Spinal cord (tissue), 10 donors: ENCODE results near the gene USP11. TPM values are rescaled to one million over a fixed set of nuclear protein-coding genes. Genes with fewer than 3 reads are reported as not detected.

Source experiments
- DNase-seq, 6 donors: peaks; one replicate each; pipeline versions ENCODE4 v3.0.0 to v3.0.0-alpha.2; 2013 to 2015; ENCODE audit warnings: low spot score in 6 of 6, low read depth in 4 of 6
- H3K27ac ChIP-seq: one replicate; pipeline ENCODE4 v1.5.1; 2013; ENCODE audit warnings: low read depth, low read length, control low read depth
- H3K27me3 ChIP-seq: one replicate; pipeline ENCODE4 v1.6.1; 2013; ENCODE audit warnings: low read length; ENCODE audit not compliant: control insufficient read depth, insufficient read depth
- H3K36me3 ChIP-seq: one replicate; pipeline ENCODE4 v1.6.1; 2013; ENCODE audit warnings: low read length; ENCODE audit not compliant: control insufficient read depth, insufficient read depth
- H3K4me1 ChIP-seq: one replicate; pipeline ENCODE4 v1.6.1; 2013; ENCODE audit warnings: low read length; ENCODE audit not compliant: control insufficient read depth, insufficient read depth
- H3K4me3 ChIP-seq: one replicate; pipeline ENCODE4 v1.5.1; 2013; ENCODE audit warnings: low read depth, low read length, control low read depth
- H3K9me3 ChIP-seq: one replicate; pipeline ENCODE4 v1.6.1; 2013; ENCODE audit warnings: low read length; ENCODE audit not compliant: control insufficient read depth, insufficient read depth
- WGBS: methylation state at CpG from one replicate; pipeline ENCODE4 v1.1.5; 2013; ENCODE audit warnings: missing lambda C conversion rate; ENCODE audit not compliant: insufficient coverage; 5-methylcytosine and 5-hydroxymethylcytosine counted together
- polyA plus RNA-seq, 2 donors: library from polyadenylated mRNA; unstranded; fragments of 120-200 nt; gene quantifications; one replicate each; pipeline ENCODE4 v1.2.1, GENCODE V29; 2013; ENCODE audit not compliant: insufficient read length in 2 of 2
- total RNA-seq, 2 donors: library from RNA; depleted of rRNA in 1 of 2; stranded (reverse); fragments of 120-200 nt in 1 of 2; fragments of >200 nt in 1 of 2; gene quantifications; one replicate each; pipeline versions ENCODE4 v1.2.3 to v1.2.4, GENCODE V29; 2013 to 2014
- donor health status: healthy.

The USP11 gene
- total and polyA plus RNA-seq, 4 donors = 75.4 to 251 (median 201) TPM

- Histone ChIP-seq H3K27ac (no peak overlapping the region), H3K9me3 (no peaks in the 10 kb centered on the region), H3K4me1 (peaks cover 17% of the 10 kb centered on the region), H3K4me3 (no peak overlapping the region), H3K27me3 (peaks cover 2% of the 10 kb centered on the region), H3K36me3 (peaks cover 85% of the 10 kb centered on the region)
- no peak for DNase-seq
- WGBS = 95% methylated on average over 8 of the region's 9 CpGs
Observed at GRCh38 chrX:47201345-47201944, 31.4 kb upstream of the USP11 start.

GRCh38 chrX:47202316-47202715 is 30.5 kb upstream of the USP11 start:
- DNase-seq = no peak
- peaks cover 90% of the 10 kb centered on the region for H3K36me3 ChIP-seq
- no peaks in the 10 kb centered on the region for H3K9me3 ChIP-seq
- H3K27me3 ChIP-seq = peaks cover 2% of the 10 kb centered on the region
- no peak overlapping the region for H3K4me3 ChIP-seq
- 100% methylated on average over 11 of the region's 11 CpGs for WGBS
- no peak overlapping the region for H3K27ac ChIP-seq
- H3K4me1 ChIP-seq = peaks cover 10% of the 10 kb centered on the region

- Histone ChIP-seq H3K36me3 (peaks cover 86% of the 10 kb centered on the region), H3K4me3 (no peak overlapping the region), H3K4me1 (peaks cover 7% of the 10 kb centered on the region), H3K27ac (no peak overlapping the region), H3K9me3 (no peaks in the 10 kb centered on the region), H3K27me3 (peaks cover 2% of the 10 kb centered on the region)
- WGBS = 60% methylated on average over 3 of the region's 4 CpGs
- no peak for DNase-seq
Observed at GRCh38 chrX:47202877-47203276, 29.9 kb upstream of the USP11 start.

- 82% methylated on average over 5 of the region's 5 CpGs for WGBS
- Histone ChIP-seq H3K4me1 (peaks cover 7% of the 10 kb centered on the region), H3K36me3 (peaks cover 89% of the 10 kb centered on the region), H3K27me3 (peaks cover 2% of the 10 kb centered on the region), H3K9me3 (no peaks in the 10 kb centered on the region), H3K27ac (no peak overlapping the region), H3K4me3 (no peak overlapping the region)
- peak in 1 of 6 donors; percentile 10 for DNase-seq
Observed at GRCh38 chrX:47204970-47205369, 27.8 kb upstream of the USP11 start.

- Histone ChIP-seq H3K27me3 (peaks cover 2% of the 10 kb centered on the region), H3K4me3 (no peak overlapping the region), H3K27ac (no peak overlapping the region), H3K4me1 (peaks cover 7% of the 10 kb centered on the region), H3K36me3 (peaks cover 89% of the 10 kb centered on the region), H3K9me3 (no peaks in the 10 kb centered on the region)
- DNase-seq = no peak
- WGBS = no CpG with 5 or more reads among the region's 3 CpGs
Observed at GRCh38 chrX:47206316-47206715, 26.5 kb upstream of the USP11 start.

GRCh38 chrX:47208108-47208507 is 24.7 kb upstream of the USP11 start:
- no peak for DNase-seq
- H3K36me3 ChIP-seq = peaks cover 89% of the 10 kb centered on the region
- 92% methylated on average over 9 of the region's 12 CpGs for WGBS
- H3K4me3 ChIP-seq = no peak overlapping the region
- peaks cover 7% of the 10 kb centered on the region for H3K4me1 ChIP-seq
- H3K9me3 ChIP-seq = no peaks in the 10 kb centered on the region
- no peak overlapping the region for H3K27ac ChIP-seq
- peaks cover 2% of the 10 kb centered on the region for H3K27me3 ChIP-seq

- Histone ChIP-seq H3K4me1 (peaks cover 7% of the 10 kb centered on the region), H3K9me3 (no peaks in the 10 kb centered on the region), H3K36me3 (peaks cover 90% of the 10 kb centered on the region), H3K4me3 (no peak overlapping the region), H3K27ac (no peak overlapping the region), H3K27me3 (no peaks in the 10 kb centered on the region)
- DNase-seq = no peak
- WGBS = 99% methylated on average over 12 of the region's 16 CpGs
Observed at GRCh38 chrX:47209508-47210238, 23.1 kb upstream of the USP11 start.

- Histone ChIP-seq H3K4me1 (peaks cover 6% of the 10 kb centered on the region), H3K27me3 (no peaks in the 10 kb centered on the region), H3K4me3 (no peak overlapping the region), H3K36me3 (peaks cover 91% of the 10 kb centered on the region), H3K9me3 (no peaks in the 10 kb centered on the region), H3K27ac (no peak overlapping the region)
- WGBS = 94% methylated on average over 6 of the region's 15 CpGs
- no peak for DNase-seq
Observed at GRCh38 chrX:47210661-47211425, 22.0 kb upstream of the USP11 start.

- peaks cover 88% of the 10 kb centered on the region for H3K36me3 ChIP-seq
- H3K9me3 ChIP-seq = no peaks in the 10 kb centered on the region
- 90% methylated on average over 3 of the region's 12 CpGs for WGBS
- no peak overlapping the region for H3K4me3 ChIP-seq
- no peaks in the 10 kb centered on the region for H3K27me3 ChIP-seq
- DNase-seq = no peak
- H3K27ac ChIP-seq = no peak overlapping the region
- H3K4me1 ChIP-seq = peaks cover 8% of the 10 kb centered on the region
Observed at GRCh38 chrX:47212381-47213293, 20.2 kb upstream of the USP11 start.
